GM12891 (cell line): ENCODE results near the gene LAMTOR4.
"Not testable (repeated sequence)": the region's sequence is repeated elsewhere in the genome, so short reads cannot be mapped to it uniquely, and the experiment has no call there.

Experiments
- DNase-seq: peaks from one replicate; pipeline ENCODE4 v3.0.0; 2011; ENCODE audit warnings: low spot score; ENCODE audit not compliant: insufficient read length
- FAIRE-seq: peaks from 2 replicates; lab custom pipeline; 2011; peaks lifted over from hg19 to GRCh38; lab: Jason Lieb, UNC
- PAX5 ChIP-seq: IDR thresholded peaks from 2 replicates; pipeline ENCODE4 v1.6.1; 2011; ENCODE audit warnings: low read length, moderate library complexity, mild to moderate bottlenecking; ENCODE audit not compliant: insufficient read depth, severe bottlenecking
- POLR2A ChIP-seq: IDR thresholded peaks from 2 replicates; pipeline ENCODE4 v1.6.1; 2011; ENCODE audit warnings: low read depth, low read length, control low read depth
- POLR2AphosphoS5 ChIP-seq: IDR thresholded peaks from 2 replicates; pipeline ENCODE4 v1.6.1; 2011; ENCODE audit warnings: low read depth, low read length, control low read depth
- POU2F2 ChIP-seq: IDR thresholded peaks from 2 replicates; pipeline ENCODE4 v1.6.1; 2011; ENCODE audit warnings: low read depth, mild to moderate bottlenecking, control low read depth, low read length, moderate library complexity
- SPI1 ChIP-seq: IDR thresholded peaks from 2 replicates; pipeline ENCODE4 v1.6.1; 2011; ENCODE audit warnings: low read depth, low read length, control low read depth
- TAF1 ChIP-seq: IDR thresholded peaks from 2 replicates; pipeline ENCODE4 v1.6.1; 2011; ENCODE audit warnings: low read depth, low read length, control low read depth

The LAMTOR4 gene

GRCh38 chr7:100195901-100196322, 47.2 kb downstream of the LAMTOR4 start:
- DNase-seq, FAIRE-seq: not testable (repeated sequence)
- TF ChIP-seq SPI1 = peak; percentile 89

- DNase-seq (no peak), FAIRE-seq (no peak)
- no peak for TF ChIP-seq POLR2A
- TF ChIP-seq PAX5 = no peak
- no peak for TF ChIP-seq TAF1
- no peak for TF ChIP-seq POLR2AphosphoS5
- no peak for TF ChIP-seq SPI1
- no peak for TF ChIP-seq POU2F2
Measured at GRCh38 chr7:100198266-100198665, 49.5 kb downstream of the LAMTOR4 start.

- no peak for DNase-seq
- TF ChIP-seq POLR2A (no peak), POU2F2 (no peak), POLR2AphosphoS5 (no peak), TAF1 (no peak), SPI1 (no peak), PAX5 (no peak)
- FAIRE-seq = no peak
Measured at GRCh38 chr7:100200693-100201092, 52.0 kb downstream of the LAMTOR4 start.
